SK-N-MC (cell line): Measurements from ENCODE around the gene HDLBP.
"Not testable (repeated sequence)": the region's sequence is repeated elsewhere in the genome, so short reads cannot be mapped to it uniquely, and the experiment has no call there.

Experiments
- EZH2 ChIP-seq: fragments of 200-600 bp; sonication (generic); IDR thresholded peaks from one replicate; pipeline ENCODE4 v1.6.1; 2017; ENCODE audit warnings: antibody characterized with exemption
- POLR2AphosphoS5 ChIP-seq: IDR thresholded peaks from 2 replicates; pipeline ENCODE4 v1.6.1; 2012; ENCODE audit warnings: mild to moderate bottlenecking, low read depth, low read length, borderline replicate concordance

DNA sequence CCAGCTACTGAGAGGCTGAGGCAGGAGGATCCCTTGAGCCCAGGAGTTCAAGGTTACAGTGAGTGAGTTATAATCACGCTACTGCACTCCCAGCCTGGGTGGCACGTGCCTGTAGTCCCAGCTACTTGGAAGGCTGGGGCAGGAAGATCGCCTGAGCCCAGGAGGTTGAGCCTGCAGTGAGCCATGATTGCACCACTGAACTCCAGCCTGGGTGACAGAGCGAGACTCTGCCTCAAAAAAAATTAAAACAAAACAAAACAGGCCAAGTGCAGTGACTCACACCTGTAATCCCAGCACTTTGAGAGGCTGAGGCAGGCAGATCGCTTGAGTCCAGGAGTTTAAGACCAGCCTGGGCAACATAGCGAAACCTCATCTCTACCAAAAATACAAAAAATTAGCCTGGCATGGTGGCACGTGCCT, 22.1 kb downstream of the HDLBP start:
- not testable (repeated sequence) for TF ChIP-seq POLR2AphosphoS5, EZH2
